ENCODE data around the gene CBS.
"Not testable (repeated sequence)": the region's sequence is repeated elsewhere in the genome, so short reads cannot be mapped to it uniquely, and the experiment has no call there.

- not testable (repeated sequence) for TF ChIP-seq CTCF, POLR2A, EP300, POLR2AphosphoS5 (IDR thresholded peaks at IDR 0.05)
These were observed 31.1 kb downstream of the CBS start for GRCh38 chr21:43044547-43044946.

All from sigmoid colon (tissue), 4 donors.